OCI-LY7 (cell line): ENCODE measurements around the gene MYO1B. TPM values are rescaled to one million over a fixed set of nuclear protein-coding genes. Genes with fewer than 3 reads are reported as not detected.

ENCODE experiments used
- BruUV-seq: library from RNA; stranded (reverse); fragments of 400-500 nt; replicated peaks from 2 replicates; lab custom pipeline; 2021; lab: Mats Ljungman, UMichigan
- CTCF ChIA-PET: fragments of 300-600 bp; sonication (Branson Sonifier 250); formaldehyde crosslinking; loops from one replicate; lab custom pipeline; 2022; ENCODE audit warnings: antibody characterized with exemption; ENCODE audit not compliant: unreplicated experiment; lab: Charles Lee
- POLR2A ChIA-PET: fragments of 300-600 bp; sonication (Branson Sonifier 250); formaldehyde crosslinking; loops from one replicate; lab custom pipeline; 2022; ENCODE audit warnings: antibody characterized with exemption; lab: Charles Lee
- DNase-seq: peaks from one replicate; pipeline ENCODE4 v3.0.0-alpha.2; 2015; ENCODE audit warnings: low spot score
- H2AFZ ChIP-seq: fragments of 200-600 bp; sonication (generic), shearing (Covaris generic); 2 replicates; pipeline ENCODE4 v1.6.1; 2014; ENCODE audit warnings: mild to moderate bottlenecking, antibody characterized with exemption, low read length, moderate library complexity
- H3K27ac ChIP-seq: fragments of 200-600 bp; sonication (generic); 2 replicates; pipeline ENCODE4 v1.5.1; 2014; ENCODE audit warnings: mixed run types, low read depth, mild to moderate bottlenecking, moderate library complexity, low read length, inconsistent platforms; ENCODE audit not compliant: poor library complexity, severe bottlenecking
- H3K36me3 ChIP-seq: fragments of 200-600 bp; sonication (generic); 2 replicates; pipeline ENCODE4 v1.6.1; 2014; ENCODE audit warnings: mild to moderate bottlenecking, antibody characterized with exemption, low read length, moderate library complexity, mixed read lengths; ENCODE audit not compliant: insufficient read depth
- H3K4me1 ChIP-seq: fragments of 200-600 bp; sonication (generic); 2 replicates; pipeline ENCODE4 v1.5.1; 2014; ENCODE audit warnings: mild to moderate bottlenecking, low read length; ENCODE audit not compliant: insufficient read depth, poor library complexity, severe bottlenecking
- H3K4me2 ChIP-seq: fragments of 200-600 bp; sonication (generic); 2 replicates; pipeline ENCODE4 v1.6.1; 2014; ENCODE audit warnings: mild to moderate bottlenecking, low read length
- H3K4me3 ChIP-seq: fragments of 200-600 bp; sonication (generic); 2 replicates; pipeline ENCODE4 v1.5.1; 2014; ENCODE audit warnings: mild to moderate bottlenecking, low read depth, low read length; ENCODE audit not compliant: poor library complexity, severe bottlenecking
- H3K79me2 ChIP-seq: fragments of 200-600 bp; sonication (generic); 2 replicates; pipeline ENCODE4 v1.6.1; 2016; ENCODE audit warnings: low read depth, mild to moderate bottlenecking, low read length, moderate library complexity, mixed read lengths; ENCODE audit not compliant: insufficient read depth
- H3K9me2 ChIP-seq: fragments of 200-600 bp; sonication (generic); 2 replicates; pipeline ENCODE4 v1.6.1; 2016; ENCODE audit warnings: mild to moderate bottlenecking, low read length, mixed read lengths; ENCODE audit not compliant: insufficient read depth
- H3K9me3 ChIP-seq: fragments of 200-600 bp; sonication (generic); 2 replicates; pipeline ENCODE4 v1.6.1; 2014; ENCODE audit warnings: mild to moderate bottlenecking, mixed run types, low read length, mixed read lengths
- H4K20me1 ChIP-seq: fragments of 200-600 bp; sonication (generic); 2 replicates; pipeline ENCODE4 v1.6.1; 2014; ENCODE audit warnings: mild to moderate bottlenecking, antibody characterized with exemption, low read length, moderate library complexity, mixed read lengths; ENCODE audit not compliant: insufficient read depth
- EZH2phosphoT487 ChIP-seq: fragments of 200-600 bp; sonication (generic); IDR thresholded peaks from 2 replicates; pipeline ENCODE4 v1.6.1; 2018; ENCODE audit warnings: low read depth, borderline replicate concordance, mild to moderate bottlenecking, mixed run types, antibody characterized with exemption, low read length, moderate library complexity, mixed read lengths
- intact Hi-C: fragments of 100-400 bp; cut with micrococcal nuclease; formaldehyde crosslinking; loops from one replicate; pipeline ENCODE4 v1.10.0; 2022; ENCODE audit not compliant: unreplicated experiment
- total RNA-seq, 2 experiments: library from RNA; depleted of rRNA in 1 of 2; stranded (reverse); fragments of >200 nt in 1 of 2; shearing (Covaris generic) in 1 of 2; gene quantifications; 2 replicates each; pipeline ENCODE4 v1.2.3, GENCODE V29; 2014 to 2022
- TF ChIP-seq, protein P1 (sequence below): fragments of 200-600 bp; sonication (generic); conservative IDR thresholded peaks from 2 replicates; pipeline ENCODE4 v1.5.1; 2014; ENCODE audit warnings: mild to moderate bottlenecking, antibody characterized with exemption, low read length, moderate library complexity, mixed read lengths

Gene MYO1B
- total RNA-seq, 2 experiments from 2014 or later = not detected

- Histone ChIP-seq H3K4me3 (no peak overlapping the region), H3K27ac (no peak overlapping the region), H3K9me3 (no peaks in the 10 kb centered on the region), H3K4me1 (no peaks in the 10 kb centered on the region), H3K79me2 (no peaks in the 10 kb centered on the region), H2AFZ (no peak overlapping the region), H4K20me1 (no peaks in the 10 kb centered on the region), H3K9me2 (no peaks in the 10 kb centered on the region), H3K4me2 (no peak overlapping the region), H3K36me3 (no peaks in the 10 kb centered on the region)
- DNase-seq = no peak
- no TSS peak for BruUV-seq
- no peak for TF ChIP-seq EZH2phosphoT487
- TF ChIP-seq, protein P1, sequence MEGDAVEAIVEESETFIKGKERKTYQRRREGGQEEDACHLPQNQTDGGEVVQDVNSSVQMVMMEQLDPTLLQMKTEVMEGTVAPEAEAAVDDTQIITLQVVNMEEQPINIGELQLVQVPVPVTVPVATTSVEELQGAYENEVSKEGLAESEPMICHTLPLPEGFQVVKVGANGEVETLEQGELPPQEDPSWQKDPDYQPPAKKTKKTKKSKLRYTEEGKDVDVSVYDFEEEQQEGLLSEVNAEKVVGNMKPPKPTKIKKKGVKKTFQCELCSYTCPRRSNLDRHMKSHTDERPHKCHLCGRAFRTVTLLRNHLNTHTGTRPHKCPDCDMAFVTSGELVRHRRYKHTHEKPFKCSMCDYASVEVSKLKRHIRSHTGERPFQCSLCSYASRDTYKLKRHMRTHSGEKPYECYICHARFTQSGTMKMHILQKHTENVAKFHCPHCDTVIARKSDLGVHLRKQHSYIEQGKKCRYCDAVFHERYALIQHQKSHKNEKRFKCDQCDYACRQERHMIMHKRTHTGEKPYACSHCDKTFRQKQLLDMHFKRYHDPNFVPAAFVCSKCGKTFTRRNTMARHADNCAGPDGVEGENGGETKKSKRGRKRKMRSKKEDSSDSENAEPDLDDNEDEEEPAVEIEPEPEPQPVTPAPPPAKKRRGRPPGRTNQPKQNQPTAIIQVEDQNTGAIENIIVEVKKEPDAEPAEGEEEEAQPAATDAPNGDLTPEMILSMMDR = no peak
- ChIA-PET CTCF (no interaction called here), POLR2A (no interaction called here)
- intact Hi-C loops = no loop called here
Measured at GRCh38 chr2:191319186-191319585, 74.0 kb downstream of the MYO1B start.

DNA sequence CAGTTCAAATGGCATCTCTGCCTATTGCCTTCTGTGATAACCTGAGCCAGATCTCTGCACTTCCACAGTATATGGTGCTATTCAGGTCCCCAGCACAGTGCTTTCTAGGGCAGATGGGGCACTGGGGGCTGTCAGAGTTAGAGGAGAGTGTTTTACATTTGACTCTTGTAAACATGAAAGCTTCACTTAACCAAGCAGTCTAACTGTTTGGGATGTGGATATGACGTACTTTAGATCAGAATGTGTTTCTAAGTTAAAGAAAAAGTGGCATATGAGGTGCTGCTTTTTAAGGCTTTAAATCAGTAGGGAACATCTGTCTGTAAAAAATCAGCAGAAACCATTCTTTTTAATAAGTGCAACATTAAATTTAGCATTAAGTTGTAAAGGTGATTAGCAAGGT lies 75.7 kb downstream of the MYO1B start:
- no peak for DNase-seq
- BruUV-seq = no TSS peak
- Histone ChIP-seq H3K4me3 (no peak overlapping the region), H3K79me2 (no peaks in the 10 kb centered on the region), H2AFZ (no peak overlapping the region), H3K27ac (no peak overlapping the region), H4K20me1 (no peaks in the 10 kb centered on the region), H3K4me2 (no peak overlapping the region), H3K4me1 (no peaks in the 10 kb centered on the region), H3K36me3 (no peaks in the 10 kb centered on the region), H3K9me2 (no peaks in the 10 kb centered on the region), H3K9me3 (no peaks in the 10 kb centered on the region)
- ChIA-PET CTCF (no interaction called here), POLR2A (no interaction called here)
- TF ChIP-seq, protein P1 = no peak
- TF ChIP-seq EZH2phosphoT487 = no peak
- intact Hi-C loops = no loop called here

DNA sequence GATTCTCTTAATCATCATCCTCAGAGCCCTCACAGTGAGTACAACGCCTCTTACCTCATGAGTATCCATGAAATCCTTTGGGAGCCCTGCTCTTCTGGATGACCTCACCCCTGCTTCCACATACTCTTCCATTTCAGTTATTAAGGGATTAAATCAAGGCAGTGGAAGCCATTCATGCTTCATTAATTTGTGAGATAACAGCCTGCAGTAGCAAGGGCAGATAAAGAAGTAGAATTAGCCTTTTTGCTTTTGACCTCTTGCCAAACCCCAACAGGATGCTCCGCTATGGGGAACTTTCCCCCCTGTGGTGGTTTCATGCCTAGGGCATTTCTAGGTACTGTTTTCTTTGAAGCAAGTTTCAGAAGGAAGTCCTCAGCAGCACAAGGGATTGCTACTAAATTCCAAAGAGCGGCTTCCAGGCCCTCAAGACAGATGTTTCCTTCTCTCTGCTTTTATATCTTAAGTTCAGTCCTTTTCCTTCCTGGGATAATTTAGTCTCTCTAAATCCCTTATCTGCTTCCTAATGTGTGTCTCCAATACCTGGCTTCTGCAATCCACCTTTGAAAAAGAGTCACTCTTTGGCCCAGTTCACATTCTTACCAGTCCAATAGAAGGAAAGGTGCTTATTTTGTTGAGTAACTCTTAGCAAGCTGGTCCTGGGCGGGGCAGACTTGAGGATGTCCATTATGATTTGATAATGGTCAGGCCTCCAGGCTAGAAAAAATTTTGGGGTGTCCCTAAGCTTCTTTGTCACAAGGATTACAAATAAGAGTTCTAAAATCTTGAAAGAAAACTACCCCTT lies 76.9 kb downstream of the MYO1B start:
- DNase-seq = no peak

More for the DNA sequence above, 76.9 kb downstream of the MYO1B start:
- no peaks in the 10 kb centered on the region for H4K20me1 ChIP-seq
- H3K27ac ChIP-seq = no peak overlapping the region
- H3K9me3 ChIP-seq = no peaks in the 10 kb centered on the region
- H2AFZ ChIP-seq = no peak overlapping the region
- H3K36me3 ChIP-seq = no peaks in the 10 kb centered on the region
- H3K79me2 ChIP-seq = no peaks in the 10 kb centered on the region
- H3K9me2 ChIP-seq = no peaks in the 10 kb centered on the region
- POLR2A ChIA-PET = interaction anchor here (0.6 kb wide), 1 partner anchor 1926 kb away, joined by 4 read pairs; no protein-coding TSS in a partner anchor
- H3K4me2 ChIP-seq = no peak overlapping the region
- no TSS peak for BruUV-seq
- TF ChIP-seq EZH2phosphoT487 = no peak
- TF ChIP-seq, protein P1 = no peak
- intact Hi-C loops = no loop called here
- H3K4me3 ChIP-seq = no peak overlapping the region
- CTCF ChIA-PET = no interaction called here
- H3K4me1 ChIP-seq = no peaks in the 10 kb centered on the region
